GM03348 (cell line): ENCODE data around the gene BRD3.

Experiments used
- DNase-seq: peaks from one replicate; pipeline ENCODE4 v3.0.0; 2012; ENCODE audit warnings: low spot score

BRD3 gene

GRCh38 chr9:134039386-134040175 is 28.2 kb downstream of the BRD3 start:
- no peak for DNase-seq

- DNase-seq, result no peak
These were observed 30.2 kb downstream of the BRD3 start for GRCh38 chr9:134037641-134038040.

GRCh38 chr9:134036130-134036529 is 31.7 kb downstream of the BRD3 start:
- no peak for DNase-seq

- no peak for DNase-seq
These were observed 32.5 kb downstream of the BRD3 start for GRCh38 chr9:134035041-134036039.

GRCh38 chr9:134034215-134035040 is 33.4 kb downstream of the BRD3 start:
- no peak for DNase-seq

GRCh38 chr9:134033516-134034214 is 34.2 kb downstream of the BRD3 start:
- DNase-seq, result no peak

- DNase-seq, result no peak
These were observed 35.2 kb downstream of the BRD3 start for GRCh38 chr9:134032456-134033222.

- DNase-seq, result no peak
These were observed 36.0 kb downstream of the BRD3 start for GRCh38 chr9:134031783-134032182.

- no peak for DNase-seq
These were observed 36.9 kb downstream of the BRD3 start for GRCh38 chr9:134030821-134031470.

- DNase-seq, result no peak
These were observed 38.3 kb downstream of the BRD3 start for GRCh38 chr9:134029248-134030226.

- no peak for DNase-seq
These were observed 39.1 kb downstream of the BRD3 start for GRCh38 chr9:134028575-134029247.

GRCh38 chr9:134028076-134028475 is 39.8 kb downstream of the BRD3 start:
- DNase-seq, result no peak

GRCh38 chr9:134027561-134027960 is 40.3 kb downstream of the BRD3 start:
- no peak for DNase-seq

- DNase-seq, result no peak
These were observed 40.8 kb downstream of the BRD3 start for GRCh38 chr9:134026981-134027380.

GRCh38 chr9:134026581-134026980 is 41.2 kb downstream of the BRD3 start:
- DNase-seq, result no peak

GRCh38 chr9:134025606-134026541 is 42.0 kb downstream of the BRD3 start:
- DNase-seq, result peak; percentile 60
